ENCODE data around the gene ACP1. TPM values are rescaled to one million over a fixed set of nuclear protein-coding genes. Genes with fewer than 3 reads are reported as not detected.
A peak's percentile ranks its signal among the peaks of the same experiment; 100 is the strongest.

The ACP1 gene
- total RNA-seq, 1 donor from 2014 or later, result 57.9 TPM

DNA sequence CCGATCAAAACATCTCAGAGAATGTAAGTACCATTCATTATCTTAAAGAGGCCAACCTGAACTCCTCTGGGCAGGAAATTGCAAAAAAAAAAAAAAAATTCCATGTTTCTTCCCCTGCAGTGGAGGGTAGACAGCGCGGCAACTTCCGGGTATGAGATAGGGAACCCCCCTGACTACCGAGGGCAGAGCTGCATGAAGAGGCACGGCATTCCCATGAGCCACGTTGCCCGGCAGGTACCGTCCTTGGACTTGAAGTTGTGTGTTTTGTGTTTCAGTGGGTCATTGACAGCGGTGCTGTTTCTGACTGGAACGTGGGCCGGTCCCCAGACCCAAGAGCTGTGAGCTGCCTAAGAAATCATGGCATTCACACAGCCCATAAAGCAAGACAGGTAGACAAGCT lies 7.2 kb downstream of the ACP1 start:
- intact Hi-C loops (cut with DNase I), result no loop called here
- no peaks in the 10 kb centered on the region for H3K9me3 ChIP-seq

GRCh38 chr2:273333-273732 lies 8.6 kb downstream of the ACP1 start:
- intact Hi-C loops (cut with DNase I), result no loop called here

More for the DNA sequence above, 7.2 kb downstream of the ACP1 start:
- H3K4me1 ChIP-seq, result peaks cover 30% of the 10 kb centered on the region
- H3K4me3 ChIP-seq, result no peak overlapping the region
- H3K27ac ChIP-seq, result no peak overlapping the region
- H3K27me3 ChIP-seq, result no peaks in the 10 kb centered on the region
- TF ChIP-seq POLR2A (IDR thresholded peaks at IDR 0.05) (no peak), CTCF (IDR thresholded peaks at IDR 0.05) (no peak), POLR2AphosphoS5 (IDR thresholded peaks at IDR 0.05; ENCODE audit: insufficient read depth in 1 of 2, low read depth in 1 of 2) (no peak)
- peaks cover 2 to 38% of the 10 kb centered on the region in 2 donors for H3K36me3 ChIP-seq
- peak in 1 of 2 donors; percentile 64 for DNase-seq (ENCODE audit: extremely low spot score in 2 of 2)

DNA sequence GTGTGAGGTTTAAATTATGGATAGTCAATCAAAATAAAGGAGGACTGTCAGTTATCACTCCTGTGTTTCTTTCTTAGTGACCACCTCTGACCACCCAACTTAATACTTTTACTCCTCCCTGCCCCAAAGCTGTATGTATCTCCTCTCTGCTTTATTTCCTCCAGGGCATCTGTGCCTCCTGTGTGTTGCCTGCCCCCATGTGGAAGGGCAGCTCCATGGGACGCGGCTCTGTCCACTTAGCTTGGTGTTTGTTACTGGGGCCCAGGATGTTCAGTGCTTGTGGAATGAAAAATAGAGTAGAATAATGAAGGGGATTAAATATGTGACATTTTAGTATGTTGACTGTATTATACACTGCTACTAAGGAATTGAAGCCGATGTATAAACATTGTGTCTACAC lies 9.8 kb downstream of the ACP1 start:
- no peak for DNase-seq (ENCODE audit: extremely low spot score in 2 of 2)
- H3K27ac ChIP-seq, result no peak overlapping the region
- intact Hi-C loops (cut with DNase I), result no loop called here
- H3K36me3 ChIP-seq, result peaks cover 2 to 63% of the 10 kb centered on the region in 2 donors
- H3K4me1 ChIP-seq, result peaks cover 9% of the 10 kb centered on the region
- H3K9me3 ChIP-seq, result no peaks in the 10 kb centered on the region
- H3K4me3 ChIP-seq, result no peak overlapping the region
- TF ChIP-seq CTCF (IDR thresholded peaks at IDR 0.05), result no peak
- no peak for TF ChIP-seq POLR2AphosphoS5 (IDR thresholded peaks at IDR 0.05; ENCODE audit: insufficient read depth in 1 of 2, low read depth in 1 of 2)
- TF ChIP-seq POLR2A (IDR thresholded peaks at IDR 0.05), result no peak
- H3K27me3 ChIP-seq, result no peaks in the 10 kb centered on the region

More at GRCh38 chr2:273333-273732, 8.6 kb downstream of the ACP1 start:
- H3K9me3 ChIP-seq, result no peaks in the 10 kb centered on the region
- no peak for TF ChIP-seq POLR2A (IDR thresholded peaks at IDR 0.05)
- no peak for TF ChIP-seq CTCF (IDR thresholded peaks at IDR 0.05)
- no peak for TF ChIP-seq POLR2AphosphoS5 (IDR thresholded peaks at IDR 0.05; ENCODE audit: insufficient read depth in 1 of 2, low read depth in 1 of 2)
- no peak for DNase-seq (ENCODE audit: extremely low spot score in 2 of 2)
- no peaks in the 10 kb centered on the region for H3K27me3 ChIP-seq
- H3K27ac ChIP-seq, result no peak overlapping the region
- H3K36me3 ChIP-seq, result peaks cover 2 to 52% of the 10 kb centered on the region in 2 donors
- no peak overlapping the region for H3K4me3 ChIP-seq
- peaks cover 18% of the 10 kb centered on the region for H3K4me1 ChIP-seq

DNA sequence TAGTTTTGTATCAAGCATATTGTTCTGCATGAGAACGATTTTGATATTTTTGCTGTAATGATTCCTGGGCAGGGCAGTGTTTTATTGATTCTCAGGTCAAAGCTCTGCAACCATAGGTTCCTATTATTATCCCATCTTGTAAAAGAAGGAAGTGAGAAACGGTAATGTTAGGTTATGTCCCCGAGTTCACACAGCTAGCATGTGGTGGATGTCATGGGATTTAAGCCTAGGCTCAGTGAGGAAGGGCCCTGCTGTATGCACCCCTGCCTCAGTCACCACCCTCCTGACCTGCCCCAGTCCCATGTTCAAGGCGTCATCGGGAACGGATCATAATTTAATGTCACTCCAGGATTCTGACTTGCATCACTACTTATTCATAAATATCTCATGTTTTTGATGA lies 10.7 kb downstream of the ACP1 start:
- TF ChIP-seq CTCF (IDR thresholded peaks at IDR 0.05) (no peak), POLR2AphosphoS5 (IDR thresholded peaks at IDR 0.05; ENCODE audit: insufficient read depth in 1 of 2, low read depth in 1 of 2) (no peak), POLR2A (IDR thresholded peaks at IDR 0.05) (no peak)
- intact Hi-C loops (cut with DNase I), result no loop called here
- peaks cover 2 to 64% of the 10 kb centered on the region in 2 donors for H3K36me3 ChIP-seq

DNA sequence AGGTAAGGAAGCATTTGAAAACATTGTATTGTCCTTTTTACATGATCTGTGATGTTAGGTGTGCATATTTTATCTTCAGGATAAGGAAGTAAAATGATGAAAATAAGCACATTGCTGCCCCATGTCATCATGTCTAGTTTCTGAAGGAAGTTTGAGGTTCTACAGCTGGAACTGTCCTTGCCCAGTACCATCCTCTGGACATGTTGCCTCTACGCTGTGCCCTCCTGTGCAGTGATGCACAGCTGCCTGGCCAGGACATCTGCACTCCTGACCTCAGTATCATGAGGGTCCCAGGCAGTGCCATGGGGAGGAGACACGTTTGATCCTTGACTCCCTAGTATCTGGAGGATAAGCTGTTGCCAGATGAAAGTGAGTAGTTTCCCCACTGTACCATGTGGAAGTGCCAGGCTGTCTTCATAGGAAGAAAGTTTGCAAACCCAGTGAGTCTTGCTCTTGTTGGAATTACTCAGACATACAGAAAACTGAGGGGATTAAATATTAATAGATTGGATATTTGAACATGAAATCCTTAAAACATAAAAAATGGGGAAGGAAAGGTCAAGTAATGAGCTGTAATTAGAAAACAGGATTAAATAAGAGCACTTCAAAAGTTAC lies 13.7 kb downstream of the ACP1 start:
- Histone ChIP-seq H3K27me3 (no peaks in the 10 kb centered on the region), H3K9me3 (no peaks in the 10 kb centered on the region)
- intact Hi-C loops (cut with DNase I), result no loop called here

More for the DNA sequence above, 10.7 kb downstream of the ACP1 start:
- Histone ChIP-seq H3K9me3 (no peaks in the 10 kb centered on the region), H3K4me1 (no peaks in the 10 kb centered on the region), H3K4me3 (no peak overlapping the region), H3K27ac (no peak overlapping the region), H3K27me3 (no peaks in the 10 kb centered on the region)
- DNase-seq (ENCODE audit: extremely low spot score in 2 of 2), result no peak

More for the DNA sequence above, 13.7 kb downstream of the ACP1 start:
- Histone ChIP-seq H3K4me1 (no peaks in the 10 kb centered on the region), H3K4me3 (no peak overlapping the region), H3K36me3 (peaks cover 2 to 78% of the 10 kb centered on the region in 2 donors), H3K27ac (no peak overlapping the region)
- peak in 1 of 2 donors; percentile 5 for DNase-seq (ENCODE audit: extremely low spot score in 2 of 2)
- no peak for TF ChIP-seq POLR2A (IDR thresholded peaks at IDR 0.05)
- TF ChIP-seq CTCF (IDR thresholded peaks at IDR 0.05), result no peak
- TF ChIP-seq POLR2AphosphoS5 (IDR thresholded peaks at IDR 0.05; ENCODE audit: insufficient read depth in 1 of 2, low read depth in 1 of 2), result no peak
